KMS-11 (cell line): ENCODE data around the gene SLC2A9.

Experiments used
- H2AFZ ChIP-seq: fragments of 200-600 bp; sonication (generic); 2 replicates; pipeline ENCODE4 v1.6.1; 2016; ENCODE audit warnings: antibody characterized with exemption, mixed run types, low read depth
- H3K27ac ChIP-seq: fragments of 200-600 bp; sonication (generic); 2 replicates; pipeline ENCODE4 v1.6.1; 2016; ENCODE audit warnings: mild to moderate bottlenecking, mixed run types
- H3K27me3 ChIP-seq: fragments of 200-600 bp; sonication (generic); 2 replicates; pipeline ENCODE4 v1.6.1; 2017; ENCODE audit warnings: mild to moderate bottlenecking, low read depth, mixed run types, moderate library complexity; ENCODE audit not compliant: insufficient read depth
- H3K36me3 ChIP-seq: fragments of 200-600 bp; sonication (generic); 2 replicates; pipeline ENCODE4 v1.6.1; 2017; ENCODE audit warnings: mild to moderate bottlenecking, mixed run types; ENCODE audit not compliant: insufficient read depth
- H3K4me1 ChIP-seq: fragments of 200-600 bp; sonication (generic); 2 replicates; pipeline ENCODE4 v1.6.1; 2016; ENCODE audit warnings: mild to moderate bottlenecking, low read depth, mixed run types; ENCODE audit not compliant: poor library complexity, severe bottlenecking
- H3K4me2 ChIP-seq: fragments of 200-600 bp; sonication (generic); 2 replicates; pipeline ENCODE4 v1.7.0; 2016; ENCODE audit warnings: mild to moderate bottlenecking, mixed run types
- H3K4me3 ChIP-seq: fragments of 200-600 bp; sonication (generic); IDR thresholded peaks from 2 replicates; pipeline ENCODE4 v1.6.1; 2017; ENCODE audit warnings: low read depth, low read length, mixed read lengths; ENCODE audit not compliant: insufficient read depth
- H3K79me2 ChIP-seq: fragments of 200-600 bp; sonication (generic); 2 replicates; pipeline ENCODE4 v1.6.1; 2016; ENCODE audit warnings: low read depth, mixed run types; ENCODE audit not compliant: insufficient read depth
- H3K9ac ChIP-seq: fragments of 200-600 bp; sonication (generic); 2 replicates; pipeline ENCODE4 v1.6.1; 2016; ENCODE audit warnings: mild to moderate bottlenecking, mixed run types
- H4K20me1 ChIP-seq: fragments of 200-600 bp; sonication (generic); 2 replicates; pipeline ENCODE4 v1.6.1; 2016; ENCODE audit warnings: mild to moderate bottlenecking, mixed run types; ENCODE audit not compliant: insufficient read depth
- CTCF ChIP-seq: fragments of 200-600 bp; sonication (generic); conservative IDR thresholded peaks from 2 replicates; pipeline ENCODE4 v1.6.1; 2017; ENCODE audit warnings: low read depth, mild to moderate bottlenecking, antibody characterized with exemption, low read length, moderate library complexity, mixed read lengths

Gene SLC2A9

GRCh38 chr4:10040049-10040892 is 19.0 kb upstream of the SLC2A9 start:
- no peaks in the 10 kb centered on the region for H3K36me3 ChIP-seq
- no peaks in the 10 kb centered on the region for H4K20me1 ChIP-seq
- no peaks in the 10 kb centered on the region for H3K27me3 ChIP-seq
- no peak overlapping the region for H3K4me3 ChIP-seq
- H3K9ac ChIP-seq, result no peak overlapping the region
- H2AFZ ChIP-seq, result no peak overlapping the region
- no peak for TF ChIP-seq CTCF
- no peak overlapping the region for H3K27ac ChIP-seq
- no peaks in the 10 kb centered on the region for H3K79me2 ChIP-seq
- no peaks in the 10 kb centered on the region for H3K4me1 ChIP-seq
- H3K4me2 ChIP-seq, result no peak overlapping the region

GRCh38 chr4:10036807-10037342 is 15.6 kb upstream of the SLC2A9 start:
- no peak overlapping the region for H3K4me2 ChIP-seq
- no peaks in the 10 kb centered on the region for H3K4me1 ChIP-seq
- no peak overlapping the region for H3K9ac ChIP-seq
- no peak overlapping the region for H3K4me3 ChIP-seq
- H3K27me3 ChIP-seq, result no peaks in the 10 kb centered on the region
- no peak for TF ChIP-seq CTCF
- H3K36me3 ChIP-seq, result no peaks in the 10 kb centered on the region
- H4K20me1 ChIP-seq, result no peaks in the 10 kb centered on the region
- no peak overlapping the region for H3K27ac ChIP-seq
- no peaks in the 10 kb centered on the region for H3K79me2 ChIP-seq
- no peak overlapping the region for H2AFZ ChIP-seq

- Histone ChIP-seq H2AFZ (no peak overlapping the region), H3K4me1 (no peaks in the 10 kb centered on the region), H3K79me2 (no peaks in the 10 kb centered on the region), H3K27me3 (no peaks in the 10 kb centered on the region), H3K36me3 (no peaks in the 10 kb centered on the region), H4K20me1 (no peaks in the 10 kb centered on the region), H3K27ac (no peak overlapping the region), H3K4me2 (no peak overlapping the region), H3K4me3 (no peak overlapping the region), H3K9ac (no peak overlapping the region)
- TF ChIP-seq CTCF, result no peak
These were observed 13.8 kb upstream of the SLC2A9 start for GRCh38 chr4:10035130-10035529.

- H3K4me1 ChIP-seq, result no peaks in the 10 kb centered on the region
- TF ChIP-seq CTCF, result no peak
- no peak overlapping the region for H3K27ac ChIP-seq
- no peak overlapping the region for H3K4me2 ChIP-seq
- H3K79me2 ChIP-seq, result no peaks in the 10 kb centered on the region
- no peak overlapping the region for H3K4me3 ChIP-seq
- H2AFZ ChIP-seq, result no peak overlapping the region
- H3K27me3 ChIP-seq, result no peaks in the 10 kb centered on the region
- H4K20me1 ChIP-seq, result no peaks in the 10 kb centered on the region
- no peak overlapping the region for H3K9ac ChIP-seq
- H3K36me3 ChIP-seq, result no peaks in the 10 kb centered on the region
These were observed 13.4 kb upstream of the SLC2A9 start for GRCh38 chr4:10034612-10035104.
